Breast epithelium (tissue), 3 donors: ENCODE results near the gene KIF11.

Source experiments
- CTCF ChIP-seq, 3 donors: fragments of 450-650 bp; IDR thresholded peaks; one replicate each; pipeline ENCODE4 v1.5.1; 2016 to 2017; ENCODE audit warnings: antibody characterized with exemption in 3 of 3, mild to moderate bottlenecking in 3 of 3, moderate library complexity in 3 of 3
- POLR2A ChIP-seq: fragments of 450-650 bp; IDR thresholded peaks from one replicate; pipeline ENCODE4 v1.6.1; 2016; ENCODE audit warnings: antibody characterized with exemption, mild to moderate bottlenecking, moderate library complexity

DNA sequence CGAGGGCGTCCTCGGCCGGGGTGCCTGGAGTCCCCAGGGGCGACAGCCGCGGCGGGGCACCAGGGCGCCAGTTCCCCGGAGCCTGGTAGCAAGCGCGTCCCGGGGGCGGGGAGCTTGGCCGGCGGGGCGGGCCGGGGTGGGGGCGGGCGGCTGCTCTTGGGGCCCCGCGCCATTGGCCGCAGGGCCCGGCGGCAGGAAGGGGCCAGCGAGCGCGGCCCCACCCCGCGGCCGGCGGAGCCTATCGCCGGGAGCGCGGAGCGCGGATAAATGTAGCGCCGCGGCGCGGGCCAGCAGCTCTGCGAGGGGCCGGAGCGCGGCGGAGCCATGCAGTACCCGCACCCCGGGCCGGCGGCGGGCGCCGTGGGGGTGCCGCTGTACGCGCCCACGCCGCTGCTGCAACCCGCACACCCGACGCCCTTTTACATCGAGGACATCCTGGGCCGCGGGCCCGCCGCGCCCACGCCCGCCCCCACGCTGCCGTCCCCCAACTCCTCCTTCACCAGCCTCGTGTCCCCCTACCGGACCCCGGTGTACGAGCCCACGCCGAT is 96.8 kb downstream of the KIF11 start, which contains the start of gene HHEX:
- TF ChIP-seq POLR2A = no peak
- TF ChIP-seq CTCF (IDR thresholded peaks at IDR 0.05) = no peak
